ENCODE measurements around the gene NTN1. TPM values are rescaled to one million over a fixed set of nuclear protein-coding genes. Genes with fewer than 3 reads are reported as not detected.

Gene NTN1
- total and polyA plus RNA-seq, 11 donors = 9.3 to 25.8 (median 17.3) TPM

DNA sequence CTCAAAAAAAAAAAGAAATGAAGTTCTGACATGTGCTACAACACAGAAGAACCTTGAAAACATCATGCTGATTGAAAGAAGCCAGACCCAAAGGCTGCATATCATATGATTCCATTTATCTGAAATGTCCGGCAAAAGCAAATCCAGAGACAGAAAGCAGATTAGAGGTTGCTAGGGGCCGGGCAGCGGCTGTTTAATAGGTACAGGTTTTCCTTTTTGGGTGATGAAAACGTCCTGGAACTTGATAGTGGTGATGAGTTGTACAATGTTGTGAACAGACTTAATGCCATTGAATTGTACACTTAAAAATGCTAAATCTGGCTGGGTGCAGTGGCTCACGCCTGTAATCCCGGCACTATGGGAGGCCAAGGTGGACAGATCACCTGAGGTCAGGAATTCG is 166.5 kb downstream of the NTN1 start:
- DNase-seq (no peak), ATAC-seq (peak in 2 of 4 donors; percentile 35 to 44)
- Histone ChIP-seq H3K36me3 (no peaks in the 10 kb centered on the region), H3K27me3 (no peaks in the 10 kb centered on the region), H3K27ac (no peak overlapping the region), H3K4me3 (no peak overlapping the region), H3K4me1 (peaks cover 0 to 2% (median 0%) of the 10 kb centered on the region in 12 donors), H3K9me3 (no peaks in the 10 kb centered on the region)
- TF ChIP-seq, protein P1, sequence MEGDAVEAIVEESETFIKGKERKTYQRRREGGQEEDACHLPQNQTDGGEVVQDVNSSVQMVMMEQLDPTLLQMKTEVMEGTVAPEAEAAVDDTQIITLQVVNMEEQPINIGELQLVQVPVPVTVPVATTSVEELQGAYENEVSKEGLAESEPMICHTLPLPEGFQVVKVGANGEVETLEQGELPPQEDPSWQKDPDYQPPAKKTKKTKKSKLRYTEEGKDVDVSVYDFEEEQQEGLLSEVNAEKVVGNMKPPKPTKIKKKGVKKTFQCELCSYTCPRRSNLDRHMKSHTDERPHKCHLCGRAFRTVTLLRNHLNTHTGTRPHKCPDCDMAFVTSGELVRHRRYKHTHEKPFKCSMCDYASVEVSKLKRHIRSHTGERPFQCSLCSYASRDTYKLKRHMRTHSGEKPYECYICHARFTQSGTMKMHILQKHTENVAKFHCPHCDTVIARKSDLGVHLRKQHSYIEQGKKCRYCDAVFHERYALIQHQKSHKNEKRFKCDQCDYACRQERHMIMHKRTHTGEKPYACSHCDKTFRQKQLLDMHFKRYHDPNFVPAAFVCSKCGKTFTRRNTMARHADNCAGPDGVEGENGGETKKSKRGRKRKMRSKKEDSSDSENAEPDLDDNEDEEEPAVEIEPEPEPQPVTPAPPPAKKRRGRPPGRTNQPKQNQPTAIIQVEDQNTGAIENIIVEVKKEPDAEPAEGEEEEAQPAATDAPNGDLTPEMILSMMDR (IDR thresholded peaks at IDR 0.05) = no peak
- TF ChIP-seq POLR2A (IDR thresholded peaks at IDR 0.05) = no peak
- intact Hi-C loops (cut with DNase I) = no loop called here
- 37 to 55% (median 47%) methylated on average over 7 of the region's 7 CpGs for WGBS, 4 donors

- Histone ChIP-seq H3K27ac (no peak overlapping the region), H3K4me1 (peaks cover 0 to 2% (median 0%) of the 10 kb centered on the region in 12 donors), H3K4me3 (no peak overlapping the region), H3K36me3 (no peaks in the 10 kb centered on the region), H3K9me3 (no peaks in the 10 kb centered on the region), H3K27me3 (no peaks in the 10 kb centered on the region)
- intact Hi-C loops (cut with DNase I) = no loop called here
- DNase-seq (no peak), ATAC-seq (no peak)
- TF ChIP-seq, protein P1 (IDR thresholded peaks at IDR 0.05) = no peak
- no peak for TF ChIP-seq POLR2A (IDR thresholded peaks at IDR 0.05)
- 80 to 88% (median 81%) methylated on average over 5 of the region's 5 CpGs for WGBS, 4 donors
Observed at GRCh38 chr17:9188367-9188766, 167.1 kb downstream of the NTN1 start.

- Histone ChIP-seq H3K36me3 (no peaks in the 10 kb centered on the region), H3K4me3 (no peak overlapping the region), H3K9me3 (no peaks in the 10 kb centered on the region), H3K27ac (no peak overlapping the region), H3K4me1 (peaks cover 0 to 2% (median 0%) of the 10 kb centered on the region in 12 donors), H3K27me3 (no peaks in the 10 kb centered on the region)
- TF ChIP-seq POLR2A (IDR thresholded peaks at IDR 0.05) = no peak
- TF ChIP-seq, protein P1 (IDR thresholded peaks at IDR 0.05) = no peak
- DNase-seq = no peak
- WGBS, 4 donors = 88 to 92% (median 90%) methylated on average over 3 of the region's 3 CpGs
- intact Hi-C loops (cut with DNase I) = no loop called here
- ATAC-seq = no peak
Observed at GRCh38 chr17:9189870-9190269, 168.6 kb downstream of the NTN1 start.

- 33 to 55% (median 42%) methylated on average over 1 of the region's 1 CpG for WGBS, 4 donors
- no peak for DNase-seq
- TF ChIP-seq, protein P1 (IDR thresholded peaks at IDR 0.05) = no peak
- no peak for TF ChIP-seq POLR2A (IDR thresholded peaks at IDR 0.05)
- Histone ChIP-seq H3K36me3 (no peaks in the 10 kb centered on the region), H3K27ac (no peak overlapping the region), H3K4me1 (peaks cover 0 to 2% (median 0%) of the 10 kb centered on the region in 12 donors), H3K9me3 (no peaks in the 10 kb centered on the region), H3K27me3 (no peaks in the 10 kb centered on the region), H3K4me3 (no peak overlapping the region)
- no peak for ATAC-seq
- intact Hi-C loops (cut with DNase I) = no loop called here
Observed at GRCh38 chr17:9192010-9192409, 170.7 kb downstream of the NTN1 start.

All from heart left ventricle (tissue), 16 donors.